CD4-positive, alpha-beta T cell treated with Interleukin-2 at 100 ng/mL for 4 hours (primary cell): ENCODE data around the gene ROBO4.

ENCODE experiments used
- DNase-seq: peaks from one replicate; pipeline ENCODE4 v3.0.0-alpha.2; 2020; ENCODE audit warnings: low spot score

The ROBO4 gene

GRCh38 chr11:124918950-124919349 lies 21.3 kb upstream of the ROBO4 start, which contains the start of gene HEPN1:
Gene HEPN1 (plus strand): TSS chr11:124919250.
- no peak for DNase-seq

- DNase-seq = no peak
These were observed 19.5 kb upstream of the ROBO4 start for GRCh38 chr11:124917115-124917637.

GRCh38 chr11:124916370-124916710 lies 18.7 kb upstream of the ROBO4 start:
- DNase-seq = no peak

GRCh38 chr11:124915541-124916369 lies 18.1 kb upstream of the ROBO4 start:
- DNase-seq = no peak

GRCh38 chr11:124902616-124903015 lies 5.0 kb upstream of the ROBO4 start:
- DNase-seq = no peak

- DNase-seq = no peak
These were observed 2.8 kb upstream of the ROBO4 start for GRCh38 chr11:124900464-124900863.

- no peak for DNase-seq
These were observed 1.9 kb upstream of the ROBO4 start for GRCh38 chr11:124899383-124900145.

- DNase-seq = no peak
These were observed 1.0 kb upstream of the ROBO4 start for GRCh38 chr11:124898711-124899110.

GRCh38 chr11:124898263-124898680 lies 607 bp upstream of the ROBO4 start:
- no peak for DNase-seq

- DNase-seq = no peak
These were observed 759 bp downstream of the ROBO4 start for GRCh38 chr11:124896821-124897391.

- DNase-seq = no peak
These were observed 1.5 kb downstream of the ROBO4 start for GRCh38 chr11:124896071-124896750.

GRCh38 chr11:124895471-124895971 lies 2.1 kb downstream of the ROBO4 start:
- no peak for DNase-seq

GRCh38 chr11:124894606-124895430 lies 2.8 kb downstream of the ROBO4 start:
- no peak for DNase-seq

- DNase-seq = no peak
These were observed 3.8 kb downstream of the ROBO4 start for GRCh38 chr11:124893781-124894401.

GRCh38 chr11:124892750-124893454 lies 4.8 kb downstream of the ROBO4 start:
- no peak for DNase-seq

GRCh38 chr11:124892146-124892545 lies 5.5 kb downstream of the ROBO4 start:
- no peak for DNase-seq

- no peak for DNase-seq
These were observed 6.2 kb downstream of the ROBO4 start for GRCh38 chr11:124891373-124891861.

GRCh38 chr11:124890683-124891372 lies 6.8 kb downstream of the ROBO4 start:
- no peak for DNase-seq

- no peak for DNase-seq
These were observed 7.5 kb downstream of the ROBO4 start for GRCh38 chr11:124890151-124890550.
